HG02678 (cell line): ENCODE data around the gene SVIL.
"Not testable (repeated sequence)": the region's sequence is repeated elsewhere in the genome, so short reads cannot be mapped to it uniquely, and the experiment has no call there.

Experiments
- ATAC-seq: cut with Tn5 transposase; IDR thresholded peaks from one replicate; pipeline ENCODE4 v1.9.1; 2021; ENCODE audit warnings: mild to moderate bottlenecking, moderate library complexity; ENCODE audit not compliant: unreplicated experiment

The SVIL gene

DNA sequence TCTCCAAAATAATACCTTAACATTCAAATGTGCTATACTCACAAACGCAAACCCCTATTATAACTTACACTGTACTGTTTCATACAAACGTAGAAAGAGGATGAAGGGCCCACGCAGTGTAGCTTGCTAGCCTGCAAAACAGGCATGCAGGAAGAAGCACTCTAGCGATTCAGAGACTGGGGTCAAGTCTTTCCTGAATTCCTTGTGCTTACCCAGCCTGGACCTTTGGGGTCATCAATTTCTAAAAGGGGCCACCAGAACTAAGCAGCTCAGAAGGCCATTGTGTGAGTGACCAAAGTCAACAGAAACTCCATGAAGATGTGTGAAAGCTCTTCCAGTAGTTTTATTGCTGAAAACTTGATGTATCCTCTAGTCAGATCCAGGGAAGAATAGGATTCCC is 111.9 kb downstream of the SVIL start:
- no peak for ATAC-seq

DNA sequence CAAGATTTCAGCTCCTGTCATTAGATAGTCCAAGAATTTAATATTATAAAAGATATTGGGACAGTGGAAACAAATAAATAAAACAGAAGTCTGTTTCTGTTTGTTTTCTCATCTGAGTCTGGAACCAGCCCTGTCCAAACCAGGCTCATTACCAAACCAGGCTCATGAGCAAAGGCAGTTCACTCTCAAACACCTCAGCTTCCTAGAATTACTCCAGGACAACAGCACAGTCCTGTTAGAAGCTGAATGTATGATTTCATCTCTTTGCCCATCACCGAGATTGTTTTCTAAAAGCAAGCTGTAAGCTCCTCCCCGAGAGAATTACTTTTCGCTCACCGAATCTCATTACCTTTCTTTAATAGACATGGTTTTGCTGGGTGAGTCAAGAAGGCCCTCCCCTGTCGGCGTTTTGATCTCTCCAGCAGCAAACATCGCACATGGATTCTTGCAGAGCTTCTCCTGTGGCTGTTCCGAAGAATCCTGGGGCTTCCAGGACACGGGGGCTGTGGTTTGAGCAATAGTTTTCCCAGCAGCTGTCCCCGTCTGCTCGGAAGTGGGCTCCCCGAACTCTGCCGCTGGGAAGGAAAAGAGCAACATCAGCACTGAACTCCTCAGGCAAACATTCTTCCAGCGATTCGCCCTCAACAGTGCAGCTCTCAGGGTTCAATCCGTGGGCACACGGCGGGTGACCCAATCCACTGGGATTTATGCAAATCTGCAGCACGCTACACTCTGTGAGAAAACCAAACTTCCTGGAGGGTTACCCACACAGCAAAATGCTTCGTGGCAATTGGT is 112.5 kb downstream of the SVIL start:
- ATAC-seq = no peak

DNA sequence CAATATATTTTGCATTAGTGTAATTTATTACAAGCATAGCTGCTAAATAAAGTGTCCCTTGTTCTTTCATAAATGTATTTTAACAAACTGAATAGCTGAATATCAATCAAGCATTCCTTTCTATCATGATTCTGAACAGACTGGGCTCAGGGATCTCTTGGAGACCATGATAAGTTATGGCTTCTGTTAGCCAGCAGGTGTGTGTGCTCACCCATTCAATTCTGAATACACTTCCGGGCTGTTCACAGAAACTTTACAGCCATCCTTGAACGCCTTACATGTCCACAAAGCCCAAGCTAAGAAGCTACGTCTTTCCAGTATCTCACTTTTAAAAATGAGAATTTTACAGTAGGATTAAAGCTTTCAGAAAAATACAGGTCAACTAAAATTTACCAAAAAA is 115.1 kb downstream of the SVIL start:
- no peak for ATAC-seq

DNA sequence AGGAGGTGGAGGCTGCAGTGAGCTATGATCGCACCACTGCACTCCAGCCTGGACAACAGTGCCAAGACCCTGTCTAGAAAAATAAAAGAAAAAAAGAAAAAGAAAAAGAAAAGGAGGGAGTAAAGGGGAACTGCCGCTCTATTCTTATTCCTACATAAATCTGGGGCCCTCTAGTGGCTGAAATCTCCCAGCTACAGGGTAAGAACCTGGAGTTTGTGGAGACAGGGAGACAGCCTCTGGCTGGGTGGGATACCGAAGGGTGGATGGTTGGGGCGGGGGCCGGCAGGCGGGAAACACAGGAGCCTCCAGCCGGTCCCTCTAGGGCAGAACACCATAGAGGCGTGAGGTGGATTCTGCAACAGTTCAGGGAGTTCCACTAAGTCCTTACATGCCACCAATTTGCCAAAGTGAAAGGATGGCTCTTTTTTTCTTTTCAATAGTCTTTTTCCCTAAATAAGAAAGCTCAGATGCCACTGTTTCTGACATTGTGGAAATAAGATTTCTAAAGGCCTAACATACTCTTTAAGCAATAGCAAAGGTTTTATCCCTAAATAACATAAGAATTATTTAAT is 117.3 kb downstream of the SVIL start:
- no peak for ATAC-seq

- ATAC-seq = not testable (repeated sequence)
Measured at GRCh38 chr10:29516309-29516932, 118.3 kb downstream of the SVIL start.

DNA sequence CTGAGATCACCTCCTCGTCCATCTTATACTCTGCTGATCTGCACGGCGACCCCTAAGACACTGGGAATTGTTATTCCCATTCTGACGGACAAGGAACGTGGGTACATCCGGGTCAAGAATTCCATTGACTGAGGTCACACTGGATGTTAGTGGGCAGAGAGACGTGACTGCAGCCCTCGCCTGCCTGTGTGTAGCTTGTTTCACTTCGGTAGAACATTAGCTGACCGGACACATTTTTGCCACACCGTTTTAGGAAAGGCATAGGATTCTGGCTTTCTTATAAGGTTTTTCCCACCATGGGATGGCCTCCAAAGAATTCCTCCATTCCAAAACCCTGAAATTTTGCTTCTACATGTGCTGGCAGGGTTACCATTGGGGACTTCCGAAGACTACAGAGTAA is 118.9 kb downstream of the SVIL start:
- not testable (repeated sequence) for ATAC-seq

- not testable (repeated sequence) for ATAC-seq
Measured at GRCh38 chr10:29515104-29515503, 119.7 kb downstream of the SVIL start.

DNA sequence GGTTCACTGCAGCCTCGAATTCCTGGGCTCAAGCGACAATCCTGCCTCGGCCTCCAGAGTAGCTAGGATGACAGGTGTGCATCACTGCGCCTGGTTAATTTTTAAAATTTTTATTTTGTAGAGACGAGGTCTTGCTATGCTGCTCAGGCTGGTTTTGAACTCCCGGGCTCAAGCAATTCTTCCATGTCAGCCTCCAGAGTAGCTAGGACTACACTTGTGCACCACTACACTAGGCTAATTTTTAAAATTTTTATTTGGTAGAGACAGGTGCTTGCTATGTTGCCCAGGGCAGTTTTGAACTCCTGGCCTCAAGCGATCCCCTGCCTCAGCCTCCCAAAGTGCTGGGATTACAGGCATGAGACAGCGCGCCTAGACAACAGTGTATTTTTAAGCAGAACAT is 120.5 kb downstream of the SVIL start:
- ATAC-seq = no peak

- no peak for ATAC-seq
Measured at GRCh38 chr10:29512425-29512974, 122.3 kb downstream of the SVIL start.

DNA sequence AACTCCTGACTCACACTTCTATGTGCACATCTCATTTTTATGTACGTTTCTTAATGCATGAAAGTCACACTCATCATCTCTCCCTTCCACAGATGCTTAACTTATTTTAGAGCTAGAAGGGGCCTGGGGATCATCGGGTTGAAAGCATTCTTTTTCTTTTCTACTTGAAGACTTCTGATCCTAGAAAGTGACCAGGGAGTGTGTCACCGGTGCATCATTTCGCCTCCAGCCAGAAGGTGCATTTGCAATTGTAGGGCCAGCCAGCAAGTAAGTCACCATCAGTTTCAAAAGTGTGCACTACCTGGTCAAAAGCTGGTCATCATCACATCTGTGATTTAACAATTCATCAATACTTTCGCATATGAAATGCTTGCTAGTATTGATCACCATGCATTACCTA is 123.0 kb downstream of the SVIL start:
- not testable (repeated sequence) for ATAC-seq

GRCh38 chr10:29510483-29511157 is 124.2 kb downstream of the SVIL start:
- ATAC-seq = not testable (repeated sequence)

- ATAC-seq = no peak
Measured at GRCh38 chr10:29508554-29509244, 126.1 kb downstream of the SVIL start.

DNA sequence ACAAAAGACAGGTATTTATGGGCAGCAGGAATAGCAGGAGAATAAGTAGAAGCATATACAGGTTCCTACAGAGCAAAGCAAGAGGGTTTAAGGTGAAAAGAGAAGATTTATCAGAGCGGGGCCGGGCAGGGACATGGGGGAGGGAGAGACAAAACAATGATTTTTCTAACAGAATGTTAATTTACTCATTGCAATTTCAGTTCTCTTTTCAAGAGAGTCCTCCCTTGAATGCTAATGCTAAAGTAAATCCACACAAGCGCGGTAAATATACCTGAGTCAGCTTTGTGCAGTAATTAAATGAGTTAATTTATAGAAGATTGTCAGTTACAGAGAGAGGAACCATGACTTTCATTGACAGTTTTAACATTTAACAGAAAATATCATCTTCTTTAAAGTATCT is 127.0 kb downstream of the SVIL start:
- ATAC-seq = not testable (repeated sequence)

GRCh38 chr10:29506324-29506921 is 128.3 kb downstream of the SVIL start:
- not testable (repeated sequence) for ATAC-seq

DNA sequence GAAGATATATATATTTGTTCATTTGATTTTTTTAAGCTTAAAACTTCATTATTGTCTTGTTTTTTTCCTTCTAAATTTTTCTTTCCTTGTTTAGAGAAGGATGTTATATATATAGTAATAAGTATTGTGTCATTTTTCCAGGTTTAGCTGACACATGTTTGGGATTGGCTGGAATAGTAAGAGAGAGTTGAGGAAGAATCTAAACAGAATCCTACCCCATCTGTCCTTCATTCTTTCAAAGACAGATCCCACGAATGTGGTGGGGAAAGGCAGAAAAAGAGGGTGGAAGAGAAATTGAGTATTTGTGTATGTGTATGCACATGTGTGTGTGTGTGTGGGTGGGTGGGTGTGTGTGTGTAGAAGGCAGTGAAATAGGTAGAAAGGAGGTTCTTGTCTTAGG is 132.4 kb downstream of the SVIL start:
- no peak for ATAC-seq

DNA sequence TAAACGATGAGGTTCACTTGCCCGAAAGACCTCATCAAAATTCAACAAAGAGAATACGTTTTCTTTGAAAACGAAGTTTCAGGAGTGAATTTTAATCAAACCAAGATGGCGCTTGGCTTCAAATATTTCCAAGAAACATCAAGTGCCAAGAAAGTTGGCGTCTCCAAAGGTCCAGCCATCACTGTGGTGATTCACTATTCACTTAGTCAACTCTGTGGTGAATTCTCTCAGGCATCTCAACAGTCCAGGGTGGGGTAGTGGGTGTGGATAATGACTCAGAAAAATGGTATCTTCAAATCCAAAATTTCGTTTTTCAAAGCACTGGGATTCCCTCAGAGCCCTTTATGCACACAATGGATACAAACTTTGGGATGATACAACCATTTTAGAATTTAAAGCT is 133.1 kb downstream of the SVIL start:
- no peak for ATAC-seq

DNA sequence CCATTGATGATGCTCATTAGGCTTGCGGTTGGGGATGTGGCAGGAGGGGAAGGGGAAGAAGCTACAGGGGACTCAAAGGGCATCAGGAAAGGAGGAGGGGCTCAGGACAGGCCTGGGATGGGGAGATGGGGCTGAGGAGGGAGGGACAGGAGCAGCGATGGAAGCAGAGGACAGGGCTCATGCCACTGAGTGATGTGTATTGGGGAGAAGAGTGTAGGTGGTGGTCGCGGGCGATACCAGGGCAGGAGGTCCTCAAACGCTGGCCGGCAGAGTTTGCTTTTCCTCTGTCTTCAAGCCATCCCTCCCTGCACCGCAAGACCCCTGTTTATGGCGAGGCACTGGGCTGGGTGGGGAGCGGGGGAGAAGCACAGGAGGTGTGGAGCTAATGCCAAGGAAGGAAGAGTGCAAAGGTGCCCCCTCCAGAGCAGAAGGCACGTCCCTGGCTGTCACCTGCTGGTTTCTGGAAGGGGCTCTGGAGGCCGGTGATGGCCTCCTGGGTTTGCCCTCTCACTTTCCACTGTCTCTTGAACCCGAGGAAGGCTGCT is 134.7 kb downstream of the SVIL start:
- no peak for ATAC-seq

DNA sequence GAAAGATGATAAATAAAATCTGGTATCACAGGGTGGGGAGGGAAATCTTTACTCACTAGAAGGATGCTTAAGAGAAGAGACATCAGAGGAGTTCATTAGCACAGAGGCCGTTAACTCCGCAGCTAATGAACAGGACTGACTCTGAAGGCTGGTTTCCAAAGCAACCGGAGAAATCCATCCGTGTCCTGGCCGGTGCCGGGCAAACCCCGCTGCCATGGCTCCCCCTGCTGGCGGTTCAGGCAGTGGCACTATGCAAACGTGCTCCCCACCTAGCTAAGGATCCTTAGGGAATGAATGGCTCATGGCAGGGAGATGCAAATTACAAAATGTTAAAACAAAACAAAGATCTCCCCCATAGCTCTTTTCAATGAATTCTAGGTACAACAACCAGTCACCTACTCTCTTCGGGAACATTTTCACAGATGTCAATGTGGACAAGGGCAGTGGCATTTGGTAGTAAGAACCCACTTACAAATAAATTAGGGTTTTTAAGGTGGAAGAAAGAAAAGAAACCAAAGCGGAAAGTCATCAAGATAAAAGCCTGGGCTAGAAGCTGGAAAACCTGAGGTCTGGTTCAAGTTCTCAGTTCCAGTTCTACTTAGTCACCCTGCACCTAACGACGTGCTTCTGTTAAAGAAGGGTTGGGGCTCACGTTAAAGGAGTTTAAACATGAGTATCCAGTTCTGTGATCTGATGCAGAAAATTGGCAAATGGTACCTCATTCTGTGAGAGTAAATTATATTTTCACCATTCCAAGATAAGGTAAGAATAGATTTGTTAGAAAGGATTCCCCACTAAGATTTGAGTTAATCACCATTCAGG is 138.2 kb downstream of the SVIL start:
- ATAC-seq = peak; percentile 62

GRCh38 chr10:29495366-29495765 is 139.4 kb downstream of the SVIL start:
- ATAC-seq = no peak
